HG03039 (cell line): Measurements from ENCODE around the gene YAF2.

Source experiments
- ATAC-seq: cut with Tn5 transposase; IDR thresholded peaks from one replicate; pipeline ENCODE4 v1.9.1; 2021; ENCODE audit warnings: mild to moderate bottlenecking, moderate library complexity; ENCODE audit not compliant: unreplicated experiment

Gene YAF2, protein sequence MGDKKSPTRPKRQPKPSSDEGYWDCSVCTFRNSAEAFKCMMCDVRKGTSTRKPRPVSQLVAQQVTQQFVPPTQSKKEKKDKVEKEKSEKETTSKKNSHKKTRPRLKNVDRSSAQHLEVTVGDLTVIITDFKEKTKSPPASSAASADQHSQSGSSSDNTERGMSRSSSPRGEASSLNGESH

DNA sequence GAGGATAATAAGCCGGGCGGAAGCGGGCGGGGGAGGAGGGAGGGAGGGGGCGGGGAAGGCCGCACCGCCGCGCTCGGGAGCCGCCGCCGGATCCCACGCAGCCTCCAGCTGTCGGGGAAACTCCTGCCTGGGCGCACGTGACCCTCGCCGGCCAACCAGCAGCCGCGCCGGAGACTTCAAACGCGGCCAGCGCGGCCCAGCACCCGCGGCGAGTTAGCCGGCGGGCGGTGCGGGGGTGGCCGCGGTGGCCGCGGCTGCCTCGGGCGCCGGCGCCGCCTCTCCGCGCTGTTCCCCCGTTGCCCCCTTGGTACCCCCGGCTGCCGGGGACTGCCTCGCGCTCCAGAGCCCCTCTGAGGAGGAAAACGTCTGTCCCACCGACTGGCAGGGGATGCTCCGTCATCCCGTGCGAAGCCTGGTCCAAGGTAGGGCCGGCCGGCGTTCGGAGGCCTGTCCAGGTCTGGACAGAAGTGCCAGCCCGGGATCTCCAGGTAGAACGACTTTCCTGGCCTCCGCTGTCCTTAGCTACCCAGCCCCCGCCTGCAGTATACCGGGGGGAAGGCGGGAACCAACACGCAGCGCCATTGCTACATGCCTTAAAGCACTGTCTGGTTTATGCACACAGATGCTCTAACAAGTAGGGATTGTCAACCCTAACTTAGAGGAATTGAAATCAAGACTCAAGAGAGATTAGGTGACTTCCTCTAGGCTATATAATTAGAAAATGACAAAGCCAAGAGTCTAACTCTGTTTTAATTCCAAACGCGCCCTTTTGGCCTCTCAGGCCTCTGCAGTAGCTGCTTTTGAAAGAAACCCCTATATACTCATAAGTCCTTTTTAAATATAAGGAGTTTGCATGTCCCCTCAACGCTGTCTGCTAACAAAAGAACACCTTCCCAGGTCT, at the start of gene YAF2:
Gene YAF2 (minus strand): TSS at position 9 of the 901 bp plus-strand sequence. CDS start 68 bp downstream, outside the sequence.
- ATAC-seq = peak; percentile 82

DNA sequence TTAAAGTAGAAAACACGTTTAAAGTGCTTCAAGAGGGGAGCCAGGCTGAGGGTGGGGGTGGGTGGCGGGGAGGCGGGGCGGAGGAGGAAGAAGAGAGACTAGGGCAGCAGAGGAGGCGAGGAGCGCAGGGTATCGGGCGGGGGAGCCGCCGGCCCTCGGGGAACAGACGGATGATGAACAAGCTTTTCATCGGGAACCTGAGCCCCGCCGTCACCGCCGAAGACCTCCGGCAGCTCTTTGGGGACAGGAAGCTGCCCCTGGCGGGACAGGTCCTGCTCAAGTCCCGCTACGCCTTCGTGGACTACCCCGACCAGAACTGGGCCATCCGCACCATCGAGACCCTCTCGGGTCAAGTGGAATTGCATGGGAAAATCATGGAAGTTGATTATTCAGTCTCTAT, 48.7 kb upstream of the YAF2 start:
- no peak for ATAC-seq

DNA sequence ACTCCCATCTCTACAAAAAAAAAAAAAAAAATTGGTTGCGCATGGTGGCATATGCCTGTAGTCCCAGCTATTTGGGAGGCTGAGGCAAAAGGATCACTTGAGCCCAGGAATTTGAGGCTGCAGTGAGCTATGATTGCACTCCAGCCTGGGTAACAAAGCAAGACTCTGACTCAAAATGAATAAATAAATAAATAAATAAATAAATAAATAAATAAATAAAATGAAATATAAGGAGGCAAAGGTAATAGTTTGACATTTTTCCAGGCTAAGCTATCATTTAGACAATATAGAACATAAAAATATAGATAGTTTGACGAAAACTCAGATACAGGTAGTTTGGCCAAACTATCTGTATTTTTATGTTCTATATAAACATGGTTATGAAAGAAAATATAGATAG, 47.4 kb upstream of the YAF2 start:
- no peak for ATAC-seq

- ATAC-seq = no peak
Observed at GRCh38 chr12:42284876-42285275, 46.8 kb upstream of the YAF2 start.

- peak; percentile 51 for ATAC-seq
Observed at GRCh38 chr12:42284157-42284556, 46.1 kb upstream of the YAF2 start.

DNA sequence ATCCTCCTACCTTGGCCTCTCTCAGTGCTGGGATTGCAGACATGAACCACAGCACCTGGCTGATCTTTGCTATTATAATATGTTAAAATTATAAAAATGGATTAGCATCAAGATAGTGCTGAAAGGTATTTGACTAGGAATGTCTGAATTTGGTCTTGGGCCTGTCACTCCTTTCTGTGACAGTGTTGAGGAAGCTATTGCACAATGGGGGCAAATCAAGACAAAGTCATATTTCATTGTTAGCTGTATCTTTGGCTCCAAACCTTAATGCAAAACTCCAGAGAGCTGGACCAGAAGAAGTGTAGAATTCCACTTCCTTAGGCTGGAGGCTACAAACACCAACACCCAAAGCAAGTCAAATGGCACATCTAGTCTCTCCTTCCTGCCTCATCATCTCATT, 45.7 kb upstream of the YAF2 start:
- no peak for ATAC-seq

DNA sequence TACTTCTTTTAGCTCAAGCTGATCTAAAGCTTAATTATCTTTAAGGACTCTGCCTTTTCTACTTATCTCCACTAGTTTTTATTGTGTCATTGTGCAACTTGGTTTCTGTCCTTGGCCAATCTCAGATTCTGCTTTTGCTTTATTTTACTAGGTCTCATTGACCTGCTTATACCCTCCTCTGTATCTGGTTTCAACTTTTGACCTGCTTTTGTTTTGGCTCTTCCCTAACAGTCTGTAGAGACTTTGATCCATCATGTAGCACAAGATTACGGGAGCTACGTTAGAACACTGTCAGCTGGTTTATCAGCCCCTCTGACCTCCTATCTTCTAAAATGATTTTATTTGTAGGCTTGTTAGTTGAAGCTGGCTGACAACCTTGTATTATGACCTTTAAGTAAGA, 44.2 kb upstream of the YAF2 start:
- no peak for ATAC-seq

GRCh38 chr12:42281844-42282243, 43.8 kb upstream of the YAF2 start:
- ATAC-seq = no peak

GRCh38 chr12:42281278-42281677, 43.2 kb upstream of the YAF2 start:
- no peak for ATAC-seq

- ATAC-seq = no peak
Observed at GRCh38 chr12:42278128-42278510, 40.1 kb upstream of the YAF2 start.

DNA sequence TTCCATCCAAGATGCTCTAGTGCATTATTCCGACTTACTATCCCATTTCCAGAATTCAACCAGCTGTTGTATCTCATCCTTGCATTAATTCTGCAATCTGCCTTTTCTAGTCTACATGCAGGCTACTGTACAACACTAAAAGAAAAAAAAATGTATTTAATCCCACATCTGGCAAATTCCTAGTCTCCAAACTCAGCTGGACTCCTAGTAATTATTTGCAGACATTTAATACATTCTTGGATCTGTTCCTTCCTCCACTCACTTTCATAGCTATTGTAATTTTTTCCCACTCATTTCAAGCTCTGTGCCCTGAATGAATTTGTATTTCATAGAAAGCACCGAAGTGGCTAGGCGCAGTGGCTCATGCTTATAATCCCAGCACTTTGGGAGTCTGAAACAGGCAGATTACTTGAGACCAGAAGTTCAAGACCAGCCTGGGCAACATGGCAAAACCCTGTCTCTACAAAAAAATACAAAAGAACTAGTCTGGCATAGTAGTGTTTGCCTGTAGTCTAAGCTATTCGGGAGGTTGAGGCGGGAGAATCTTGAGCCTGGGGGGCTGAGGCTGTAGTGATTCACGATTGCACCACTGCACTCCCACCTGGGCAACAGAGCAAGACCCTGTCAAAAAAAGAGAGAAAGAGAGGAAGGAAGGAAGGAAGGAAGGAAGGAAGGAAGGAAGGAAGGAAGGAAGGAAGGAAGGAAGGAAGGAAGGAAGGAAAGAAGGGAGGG, 39.5 kb upstream of the YAF2 start:
- ATAC-seq = no peak

GRCh38 chr12:42275499-42275898, 37.5 kb upstream of the YAF2 start:
- no peak for ATAC-seq

DNA sequence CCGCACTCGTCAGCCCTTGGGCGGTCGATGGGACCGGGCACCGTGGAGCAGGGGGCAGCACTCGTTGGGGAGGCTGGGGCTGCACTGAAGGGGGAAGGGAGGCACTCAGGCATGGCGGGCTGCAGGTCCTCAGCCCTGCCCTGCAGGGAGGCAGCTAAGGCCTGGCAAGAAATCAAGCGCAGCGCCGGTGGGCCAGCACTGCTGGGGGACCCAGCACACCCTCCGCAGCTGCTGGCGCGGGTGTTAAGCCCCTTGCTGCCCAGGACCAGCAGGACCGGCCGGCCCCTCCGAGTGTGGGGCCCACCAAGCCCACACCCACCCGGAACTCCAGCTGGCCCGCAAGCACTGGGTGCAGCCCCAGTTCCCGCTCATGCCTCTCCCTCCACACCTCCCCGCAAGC, 35.7 kb upstream of the YAF2 start:
- ATAC-seq = no peak

- ATAC-seq = no peak
Observed at GRCh38 chr12:42270596-42270995, 32.5 kb upstream of the YAF2 start.

DNA sequence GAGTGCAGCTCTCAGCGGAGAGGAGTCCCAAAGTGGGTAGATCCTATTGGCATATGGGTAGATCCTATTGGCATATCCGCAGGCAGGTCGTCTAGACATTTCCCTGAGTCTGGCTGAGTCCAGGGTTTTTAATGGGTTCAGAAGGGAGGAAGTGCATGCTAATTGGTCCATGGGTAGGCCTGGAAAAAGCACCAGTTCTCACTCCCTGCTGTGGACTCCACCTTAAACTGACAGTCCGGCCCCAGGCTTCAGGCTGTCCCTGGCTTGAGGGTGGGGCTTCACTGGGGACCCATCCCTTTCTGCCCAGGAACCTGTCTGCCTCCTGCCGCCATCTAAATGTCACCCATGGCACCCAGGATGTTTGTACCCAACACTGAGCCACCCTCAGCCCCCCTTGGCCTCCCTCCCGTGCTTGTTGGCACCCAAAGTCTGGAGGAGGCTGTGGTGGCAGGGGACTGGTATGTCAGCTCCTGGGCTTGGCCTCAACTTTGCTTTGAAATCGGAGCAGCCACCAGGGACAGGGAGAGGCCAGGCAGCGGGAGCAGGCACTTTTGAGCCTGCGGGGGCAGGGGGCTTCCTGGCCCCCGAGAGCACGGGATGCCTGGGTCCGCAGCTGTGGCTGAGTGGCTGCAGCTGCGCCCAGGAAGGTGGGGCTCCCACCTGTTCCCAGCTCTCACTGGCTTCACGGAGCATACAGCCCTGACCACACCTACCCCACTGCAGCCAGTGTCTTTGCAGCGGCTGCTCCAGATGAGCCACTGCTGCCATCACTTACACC, 29.6 kb upstream of the YAF2 start:
- ATAC-seq = no peak

GRCh38 chr12:42266579-42267230, 28.7 kb upstream of the YAF2 start:
- ATAC-seq = no peak

GRCh38 chr12:42262271-42262670, 24.2 kb upstream of the YAF2 start:
- ATAC-seq = no peak

DNA sequence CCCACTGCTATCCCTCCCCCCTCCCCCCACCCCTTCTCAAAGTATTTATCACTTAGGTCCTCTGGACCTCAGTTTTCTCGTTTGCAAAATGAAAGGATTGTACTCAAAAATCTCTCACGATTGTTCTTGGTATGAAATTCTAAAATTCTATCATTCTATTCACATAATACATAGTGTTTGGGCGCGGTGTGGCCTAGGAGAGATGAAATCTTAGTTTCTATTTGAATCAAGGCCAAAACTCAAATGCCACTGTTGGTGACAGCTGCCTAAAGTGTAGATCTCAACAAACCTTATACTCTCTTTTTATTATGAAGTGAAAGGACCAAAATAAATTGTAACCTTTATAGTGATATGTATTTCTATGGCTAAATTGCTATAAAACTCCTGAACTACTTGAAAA, 23.7 kb upstream of the YAF2 start:
- ATAC-seq = no peak

DNA sequence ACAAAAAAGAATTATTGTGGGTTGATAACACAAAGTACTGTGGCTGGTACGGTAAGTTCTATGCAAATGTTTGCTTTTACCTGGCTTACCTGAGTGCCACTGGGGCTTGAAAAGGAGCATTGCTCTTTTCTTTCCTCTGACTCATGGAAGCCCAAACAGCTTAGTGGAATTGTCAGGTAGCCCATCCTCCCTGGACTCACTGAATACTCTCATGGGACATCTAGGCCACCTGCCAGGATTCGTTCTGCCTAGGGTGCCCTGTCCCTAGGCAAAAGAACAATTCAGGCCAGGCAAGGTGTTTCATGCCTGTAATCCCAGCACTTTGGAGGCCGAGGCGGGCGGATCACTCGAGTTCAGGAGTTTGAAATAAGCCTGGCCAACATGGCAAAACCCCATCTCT, 22.5 kb upstream of the YAF2 start:
- ATAC-seq = no peak

DNA sequence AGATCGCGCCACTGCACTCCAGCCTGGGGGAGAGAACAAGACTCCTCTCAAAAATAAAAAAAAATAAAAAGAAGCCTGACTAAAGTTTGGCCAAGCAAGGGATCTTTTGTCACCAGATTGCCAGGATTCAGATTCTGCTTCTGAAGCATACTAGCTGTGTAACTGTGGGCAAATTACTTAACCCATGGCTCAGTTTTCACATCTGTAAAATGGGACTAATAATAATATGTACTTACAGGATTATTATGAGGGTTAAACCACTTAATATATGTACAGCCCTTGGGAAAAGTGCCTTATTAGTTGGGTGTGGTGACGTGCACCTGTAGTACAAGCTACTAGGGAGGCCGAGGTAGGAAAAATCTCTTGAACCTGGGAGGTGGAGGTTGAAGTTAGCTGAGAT, 21.7 kb upstream of the YAF2 start:
- ATAC-seq = no peak

DNA sequence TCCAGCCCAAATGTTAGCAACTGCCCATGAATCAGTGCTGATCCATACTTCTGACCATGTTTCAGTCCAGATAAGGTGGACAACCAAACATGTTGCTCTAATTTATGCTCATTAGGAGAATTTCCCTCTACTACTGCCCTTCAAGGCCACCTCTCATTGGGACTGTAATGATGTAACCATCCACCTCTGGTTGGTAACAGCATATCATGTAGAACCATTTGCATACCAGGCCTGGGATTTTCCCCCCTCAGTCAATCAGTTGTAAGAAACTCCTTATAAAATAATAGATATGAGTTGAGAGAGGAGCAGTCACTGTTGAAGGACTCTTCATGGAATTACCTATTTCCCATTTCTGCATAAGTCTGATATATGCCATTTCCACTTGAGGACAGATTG, 17.8 kb upstream of the YAF2 start:
- ATAC-seq = no peak
